Ovary (tissue), 3 donors: Measurements from ENCODE around the gene RPTOR.

ENCODE experiments used
- EP300 ChIP-seq: sonication (generic); formaldehyde crosslinking; IDR thresholded peaks from one replicate; pipeline ENCODE4 v1.6.1; 2017; ENCODE audit warnings: antibody characterized with exemption
- POLR2A ChIP-seq: fragments of 450-650 bp; IDR thresholded peaks from one replicate; pipeline ENCODE4 v1.6.1; 2017; ENCODE audit warnings: antibody characterized with exemption, mild to moderate bottlenecking, moderate library complexity
- TF ChIP-seq, protein P1 (sequence below), 3 donors: fragments of 450-650 bp in 2 of 3; fragments of 200-600 bp in 1 of 3; IDR thresholded peaks; one replicate each; pipeline versions ENCODE4 v1.5.1 to v1.8.0; 2016 to 2022; ENCODE audit warnings: antibody characterized with exemption in 3 of 3, mild to moderate bottlenecking in 1 of 3
- donor health status: DM: no; HTN: no; CAD: no.

GRCh38 chr17:80991645-80992076 is 447.0 kb downstream of the RPTOR start, which contains the start of gene CHMP6:
- TF ChIP-seq POLR2A: no peak
- TF ChIP-seq, protein P1, sequence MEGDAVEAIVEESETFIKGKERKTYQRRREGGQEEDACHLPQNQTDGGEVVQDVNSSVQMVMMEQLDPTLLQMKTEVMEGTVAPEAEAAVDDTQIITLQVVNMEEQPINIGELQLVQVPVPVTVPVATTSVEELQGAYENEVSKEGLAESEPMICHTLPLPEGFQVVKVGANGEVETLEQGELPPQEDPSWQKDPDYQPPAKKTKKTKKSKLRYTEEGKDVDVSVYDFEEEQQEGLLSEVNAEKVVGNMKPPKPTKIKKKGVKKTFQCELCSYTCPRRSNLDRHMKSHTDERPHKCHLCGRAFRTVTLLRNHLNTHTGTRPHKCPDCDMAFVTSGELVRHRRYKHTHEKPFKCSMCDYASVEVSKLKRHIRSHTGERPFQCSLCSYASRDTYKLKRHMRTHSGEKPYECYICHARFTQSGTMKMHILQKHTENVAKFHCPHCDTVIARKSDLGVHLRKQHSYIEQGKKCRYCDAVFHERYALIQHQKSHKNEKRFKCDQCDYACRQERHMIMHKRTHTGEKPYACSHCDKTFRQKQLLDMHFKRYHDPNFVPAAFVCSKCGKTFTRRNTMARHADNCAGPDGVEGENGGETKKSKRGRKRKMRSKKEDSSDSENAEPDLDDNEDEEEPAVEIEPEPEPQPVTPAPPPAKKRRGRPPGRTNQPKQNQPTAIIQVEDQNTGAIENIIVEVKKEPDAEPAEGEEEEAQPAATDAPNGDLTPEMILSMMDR (IDR thresholded peaks at IDR 0.05): peak in 2 of 3 donors; percentile 78 to 83
- TF ChIP-seq EP300: no peak
